NCI-H446 (cell line): ENCODE results near the gene FEM1C.

Experiments used
- DNase-seq, 2 experiments: peaks; one replicate each; lab custom pipeline; 2025; lab: John Stamatoyannopoulos, UW

The FEM1C gene

DNA sequence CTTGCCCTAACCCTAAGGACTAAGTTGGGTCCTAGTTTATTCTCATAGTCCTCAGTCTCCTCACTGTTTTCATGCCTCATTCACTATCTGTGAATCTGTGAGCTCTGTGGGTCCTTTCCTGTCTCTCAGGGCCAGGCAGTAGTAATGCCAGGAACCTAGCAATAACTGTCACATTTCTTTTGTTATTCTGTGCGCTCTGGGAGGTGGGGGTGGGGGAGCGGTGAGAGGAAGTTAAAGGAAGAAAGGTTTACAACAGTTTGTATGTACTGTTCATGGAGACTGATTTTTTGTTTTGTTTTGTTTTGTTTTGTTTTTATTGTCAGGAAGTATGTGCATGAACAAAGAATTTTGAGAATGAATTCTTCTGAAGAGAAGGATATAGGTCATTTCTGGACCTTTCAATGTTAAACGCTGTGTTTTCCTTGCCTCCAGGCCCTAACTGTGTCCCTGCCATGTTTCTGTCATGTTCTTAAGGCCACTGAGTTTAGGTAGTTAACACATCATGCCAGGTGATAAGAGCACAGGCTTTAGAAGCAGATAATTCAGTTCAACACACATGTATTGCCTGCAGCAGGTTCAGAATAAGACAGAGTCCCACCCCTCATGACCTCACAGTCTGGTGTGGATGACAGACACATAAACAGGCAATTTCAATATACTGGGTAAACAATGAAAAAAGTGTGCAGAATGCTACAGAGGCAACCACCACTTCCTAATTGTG lies 13.3 kb upstream of the FEM1C start:
- no peak for DNase-seq

DNA sequence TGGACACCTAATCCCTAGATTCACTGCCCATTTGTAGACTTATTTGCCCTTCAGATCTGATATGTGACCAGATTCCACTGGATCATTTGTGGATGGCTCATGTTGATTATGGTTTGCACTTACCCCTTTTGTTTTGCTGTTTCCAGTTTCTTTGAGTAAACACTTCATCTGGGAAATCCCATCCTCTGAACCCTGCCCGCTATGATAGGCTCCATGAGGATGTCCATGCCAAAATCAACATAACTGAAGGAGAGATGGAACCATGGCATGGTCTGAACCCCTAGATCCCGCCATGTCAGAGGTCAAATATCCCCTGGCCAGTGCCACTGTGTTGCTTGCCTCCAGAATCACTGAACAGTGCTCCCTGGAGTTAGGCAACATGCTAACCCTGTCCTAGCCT lies 11.7 kb upstream of the FEM1C start:
- DNase-seq = no peak

DNA sequence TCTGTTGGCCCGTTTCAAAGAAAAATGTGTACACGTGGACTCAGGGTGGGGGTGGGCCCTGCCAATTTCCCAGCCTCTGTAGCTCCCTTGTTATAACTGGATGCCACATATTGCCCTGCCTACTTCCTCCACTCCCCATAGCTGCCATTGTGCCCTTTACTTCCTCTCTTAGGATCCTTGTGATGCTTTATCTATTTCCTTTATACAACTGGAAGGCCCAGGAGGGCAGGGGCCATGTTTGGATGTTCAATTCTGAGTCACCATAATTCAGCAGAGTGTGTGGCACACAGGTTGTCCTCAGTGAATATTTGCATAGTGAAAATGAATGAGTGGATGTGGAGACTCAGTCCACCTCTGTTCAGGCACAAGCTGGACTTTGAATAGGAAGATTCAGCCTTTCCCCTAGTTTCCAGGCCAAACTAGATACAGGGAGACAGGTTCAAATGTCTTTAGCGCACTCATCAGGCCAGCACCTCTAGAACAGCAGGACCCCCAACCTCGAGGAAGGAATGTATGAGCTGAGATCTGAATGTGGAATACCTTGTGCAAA lies 10.6 kb upstream of the FEM1C start:
- DNase-seq = no peak

DNA sequence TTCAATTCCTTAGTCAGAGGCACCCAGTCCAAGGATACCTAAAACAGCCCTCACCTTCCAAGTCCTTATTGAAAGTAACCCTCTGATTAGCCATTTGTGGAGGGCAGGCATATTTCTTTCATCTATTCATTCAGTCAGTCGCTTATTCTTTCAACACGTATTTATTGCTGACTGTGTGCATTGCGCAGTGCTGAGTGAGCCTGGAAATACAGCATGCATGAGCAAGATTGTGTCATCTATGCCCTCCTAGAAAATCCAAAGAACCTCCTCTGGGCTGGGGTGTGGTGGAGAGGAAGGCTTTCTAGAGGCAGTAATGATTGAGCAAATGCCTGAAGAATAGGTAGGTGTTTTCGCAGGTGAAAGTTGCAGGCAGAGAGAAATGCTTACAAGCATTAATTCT lies 8.5 kb upstream of the FEM1C start:
- no peak for DNase-seq

DNA sequence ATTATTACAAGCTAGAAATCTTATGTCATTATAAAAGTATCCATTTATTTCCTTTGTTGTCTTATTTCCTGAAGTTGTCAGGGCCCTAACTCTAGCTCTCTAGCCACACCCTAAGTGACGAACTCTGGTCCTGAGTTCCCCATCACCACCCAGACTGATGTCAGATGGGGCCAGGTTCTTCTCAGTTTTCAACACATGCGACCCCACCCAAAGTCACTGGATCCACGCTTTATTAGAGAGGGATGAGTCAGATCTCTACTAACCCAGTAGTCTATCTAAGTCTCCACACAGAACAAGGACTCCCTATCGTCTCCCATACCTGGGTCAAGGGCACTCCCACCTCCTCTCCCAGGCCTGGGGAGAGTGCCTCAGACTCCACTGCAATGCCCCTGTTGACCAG lies 6.8 kb upstream of the FEM1C start:
- no peak for DNase-seq

DNA sequence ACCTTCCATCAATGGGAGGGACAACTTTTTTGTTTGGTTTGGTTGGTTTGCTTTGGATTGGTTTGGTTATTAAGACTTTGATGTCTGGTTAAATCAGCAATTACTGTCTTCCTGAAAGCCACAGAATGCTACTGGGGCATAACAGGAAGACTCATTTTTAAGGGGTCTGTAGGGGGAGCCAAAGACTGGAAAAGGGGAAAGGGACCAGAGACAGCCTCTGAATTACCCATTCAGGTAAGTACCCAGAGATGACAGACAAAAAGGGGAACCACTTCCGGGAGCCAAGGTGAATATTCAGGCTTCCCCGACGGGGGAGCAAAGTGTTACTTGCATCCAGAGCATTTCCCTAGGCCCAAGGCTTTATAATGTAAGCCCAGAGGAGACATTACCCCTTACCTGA lies 4.6 kb upstream of the FEM1C start:
- DNase-seq = peak in 1 of 2 experiments; percentile 14

DNA sequence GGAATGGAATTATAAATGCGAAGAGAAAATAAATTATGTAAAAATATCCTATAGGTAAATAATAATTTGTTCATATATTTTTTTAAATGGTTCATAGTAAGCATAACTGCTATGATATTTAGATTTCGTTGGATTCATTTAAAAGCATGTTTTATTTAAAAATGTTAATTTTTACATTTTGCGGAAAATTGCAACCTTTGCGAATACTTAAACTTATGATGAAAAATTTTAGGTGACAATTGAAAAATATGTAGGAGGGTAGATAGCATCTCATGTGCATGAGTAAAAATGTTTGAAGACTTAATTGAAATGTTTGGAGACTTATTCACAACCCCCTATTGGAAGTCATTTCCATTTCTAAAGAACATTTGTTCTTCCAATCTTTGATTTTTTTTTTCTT lies 4.1 kb upstream of the FEM1C start:
- DNase-seq = no peak

DNA sequence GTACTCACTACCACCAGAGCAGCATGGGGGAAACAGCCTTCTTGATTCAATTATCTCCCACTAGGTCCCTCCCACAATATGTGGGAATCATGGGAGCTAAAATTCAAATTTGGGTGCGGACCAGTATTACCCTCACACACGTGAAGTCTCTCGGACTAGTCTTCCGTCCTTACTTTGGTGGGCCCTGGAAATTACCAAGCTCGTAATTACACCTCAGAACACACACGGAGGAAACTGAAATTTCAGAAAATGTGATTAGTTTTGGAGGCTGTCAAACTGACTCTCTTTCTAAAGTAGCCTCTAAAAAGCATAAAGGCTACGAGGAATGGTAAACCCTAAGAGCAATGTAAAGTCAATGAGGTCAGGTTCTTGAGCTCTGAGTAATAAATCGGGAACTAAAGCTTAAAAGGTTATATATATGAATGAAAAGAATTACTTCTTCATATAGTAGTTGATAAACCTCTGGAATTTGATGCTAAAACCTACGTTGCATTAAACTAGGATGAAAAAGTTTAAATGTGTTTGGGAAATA lies 842 bp upstream of the FEM1C start:
- no peak for DNase-seq

DNA sequence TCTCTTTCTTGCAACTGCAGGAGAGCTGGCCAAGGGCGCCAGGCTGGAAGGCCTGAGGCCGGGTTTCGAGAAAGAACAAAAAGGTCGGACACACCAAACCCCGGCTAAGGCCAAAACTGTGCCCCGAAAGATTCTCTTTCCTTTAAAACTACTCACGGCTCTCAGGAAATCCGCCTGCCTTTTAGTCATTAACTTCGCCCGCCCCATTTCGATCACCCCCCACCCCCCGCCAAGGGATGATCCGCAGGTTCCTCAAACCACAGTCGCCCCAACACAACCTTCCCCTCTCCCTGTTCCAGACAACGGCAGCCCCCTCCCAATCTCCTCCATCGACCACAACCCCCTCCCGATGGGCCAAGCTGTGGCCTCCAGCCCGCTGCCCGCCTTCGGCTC lies 536 bp downstream of the FEM1C start:
- no peak for DNase-seq

DNA sequence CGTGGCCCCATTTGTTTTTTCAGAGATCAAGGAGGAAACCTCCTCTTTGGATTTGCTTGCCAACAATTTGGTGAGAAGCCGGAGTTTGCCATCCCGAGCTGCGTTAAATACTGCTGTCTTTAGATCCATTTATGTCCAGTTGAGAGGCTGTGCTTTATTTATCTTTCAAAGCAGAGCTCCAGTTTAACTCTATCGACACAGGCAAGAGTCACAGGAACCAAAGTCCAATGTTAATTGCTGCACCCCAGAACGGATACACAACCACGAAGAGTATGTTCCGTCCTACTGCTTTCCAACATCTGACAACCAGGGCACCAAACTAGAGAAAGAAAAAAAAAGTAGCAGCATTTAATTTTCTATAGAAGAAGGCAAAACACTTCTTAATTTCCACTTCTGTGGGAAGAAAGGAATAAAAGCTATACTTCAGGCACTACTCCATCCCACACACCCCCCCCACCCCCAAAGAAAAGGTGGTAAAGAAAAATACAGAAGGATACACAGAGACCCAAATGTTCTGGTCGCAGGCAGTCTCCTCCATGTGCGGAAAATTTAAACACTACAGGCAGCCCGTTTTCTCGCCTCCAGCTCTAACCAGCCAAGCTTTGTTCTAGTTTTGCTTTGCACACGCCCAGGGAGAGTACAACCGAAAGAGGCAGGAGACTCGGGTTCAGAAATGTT lies 1.1 kb downstream of the FEM1C start:
- DNase-seq = peak in 1 of 2 experiments; percentile 5

DNA sequence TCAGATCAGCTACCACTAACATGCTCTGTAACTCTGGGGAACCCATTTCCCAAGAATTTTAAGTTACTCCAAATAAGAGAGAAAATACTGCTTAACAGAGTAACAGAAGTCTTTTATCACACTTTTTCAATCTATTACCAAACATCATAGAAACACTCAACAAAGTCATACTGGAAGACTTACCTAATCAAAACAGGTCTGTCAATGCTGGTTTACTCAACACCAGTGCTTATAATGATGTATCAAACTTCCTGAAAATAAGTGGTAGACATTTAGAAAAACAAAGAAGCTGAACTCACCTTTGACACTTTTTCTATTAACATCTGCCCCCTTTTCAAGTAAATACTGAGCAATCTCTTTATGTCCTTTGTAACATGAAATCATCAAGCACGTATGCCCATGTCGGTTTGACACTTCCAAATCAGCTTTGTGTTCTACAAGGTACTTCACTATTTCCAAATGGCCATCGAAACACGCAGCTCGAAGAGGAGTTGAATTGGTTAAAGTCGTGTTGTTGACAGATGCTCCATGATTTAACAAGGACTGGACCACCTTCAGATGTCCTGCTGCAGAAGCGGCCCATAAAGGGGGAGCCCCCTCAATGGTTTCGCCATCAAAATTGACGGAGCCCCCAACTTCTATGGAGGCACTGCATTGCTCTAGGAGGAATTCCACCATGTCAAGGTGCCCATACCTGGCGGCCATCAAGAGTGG lies 1.8 kb downstream of the FEM1C start:
- DNase-seq = peak in 1 of 2 experiments; percentile 3

GRCh38 chr5:115542086-115542485 lies 2.5 kb downstream of the FEM1C start:
- DNase-seq = no peak

DNA sequence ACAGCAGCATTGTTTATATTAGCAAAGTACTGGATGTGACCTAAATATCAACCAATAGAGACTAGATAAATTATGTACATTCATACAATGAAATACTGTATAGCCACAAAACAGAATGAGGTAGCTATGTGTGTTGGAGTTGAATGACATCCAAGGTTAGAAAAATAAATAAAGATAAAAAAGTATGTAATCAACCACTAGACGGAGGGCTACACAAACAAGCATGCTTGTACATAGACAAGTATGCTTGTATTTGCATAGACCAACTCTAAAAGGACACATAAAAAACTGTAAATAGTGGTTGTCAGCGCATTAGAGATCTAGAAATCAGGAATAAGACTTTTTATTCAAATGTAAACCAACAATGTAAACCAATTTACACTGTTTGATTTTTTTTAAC lies 3.0 kb downstream of the FEM1C start:
- no peak for DNase-seq

- no peak for DNase-seq
These were observed 9.0 kb downstream of the FEM1C start for GRCh38 chr5:115535479-115536035.

- no peak for DNase-seq
These were observed 12.1 kb downstream of the FEM1C start for GRCh38 chr5:115532517-115532916.

DNA sequence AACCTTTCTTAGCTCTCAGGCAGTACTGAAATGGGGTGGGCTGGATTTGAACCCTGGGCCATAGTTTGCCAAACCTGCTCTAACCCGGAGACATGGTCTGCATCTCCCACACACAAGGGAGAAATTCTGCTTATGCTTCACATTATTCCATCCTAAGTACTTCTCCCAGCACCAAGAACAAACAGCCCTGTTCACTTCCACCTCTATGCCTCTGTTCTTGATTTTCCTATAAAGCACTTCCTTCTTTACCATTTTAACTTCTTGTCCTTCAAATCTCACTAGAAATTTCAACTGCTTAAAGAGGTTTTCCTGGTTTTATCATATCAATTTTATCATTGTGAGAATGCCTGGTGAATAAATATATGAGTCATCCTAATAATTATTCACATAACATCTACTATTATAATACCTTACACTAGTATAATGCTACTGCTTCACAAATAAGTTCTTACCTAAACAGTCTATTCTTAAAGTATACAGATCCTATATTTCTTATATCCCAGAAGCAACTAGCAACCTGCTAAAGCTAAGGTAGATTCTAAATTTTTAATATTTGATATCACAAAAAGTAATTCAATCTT lies 12.7 kb downstream of the FEM1C start:
- DNase-seq = no peak

GRCh38 chr5:115531380-115531779 lies 13.2 kb downstream of the FEM1C start:
- no peak for DNase-seq

DNA sequence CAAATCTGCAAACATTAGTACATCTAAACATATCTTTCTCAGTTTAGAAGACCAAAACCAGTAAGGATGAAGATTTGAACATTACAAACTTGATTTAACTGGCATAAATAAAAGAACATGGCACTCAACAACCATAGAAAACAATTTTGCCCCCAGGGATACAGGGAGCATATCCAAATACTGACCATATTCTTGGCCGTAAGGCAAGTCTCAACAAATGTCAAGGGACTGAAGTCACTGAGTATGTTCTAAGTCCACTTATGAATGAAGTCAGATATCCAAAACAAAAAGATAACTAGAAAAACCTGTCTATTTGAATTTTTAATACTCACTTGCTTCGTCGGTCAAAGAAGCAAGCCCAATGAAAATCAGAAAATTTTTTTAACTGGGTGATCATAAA lies 14.1 kb downstream of the FEM1C start:
- no peak for DNase-seq

GRCh38 chr5:115526604-115527003 lies 18.0 kb downstream of the FEM1C start:
- no peak for DNase-seq

DNA sequence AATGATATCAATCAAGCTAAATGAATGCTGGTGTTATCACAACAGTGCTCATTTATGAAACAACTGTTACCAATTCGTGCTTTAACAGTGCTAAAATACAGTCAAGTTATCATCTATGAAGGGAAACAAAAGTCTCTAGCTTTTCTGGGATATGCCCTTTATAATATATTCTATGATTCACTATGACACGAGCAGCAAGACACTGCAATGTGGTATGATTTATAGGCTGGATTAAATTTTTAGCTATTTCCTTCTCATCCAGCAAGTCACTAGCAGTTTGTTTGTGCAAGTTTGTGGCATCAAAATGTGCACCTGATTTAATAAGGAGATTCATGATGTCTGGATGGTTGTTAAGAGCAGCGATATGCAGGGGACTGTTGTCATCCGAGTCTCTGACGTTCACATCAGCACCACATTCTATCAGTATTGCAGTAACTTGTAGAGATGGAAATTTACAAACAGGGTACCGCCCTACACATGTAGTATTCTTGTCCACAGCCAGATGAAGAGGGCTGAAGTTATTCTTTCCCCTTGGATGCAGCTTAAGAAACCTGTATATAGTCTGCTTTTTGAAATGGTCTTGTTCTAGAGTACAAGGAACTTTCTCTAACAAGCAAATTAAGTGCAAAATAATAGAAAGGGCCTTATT lies 20.3 kb downstream of the FEM1C start:
- DNase-seq = no peak

DNA sequence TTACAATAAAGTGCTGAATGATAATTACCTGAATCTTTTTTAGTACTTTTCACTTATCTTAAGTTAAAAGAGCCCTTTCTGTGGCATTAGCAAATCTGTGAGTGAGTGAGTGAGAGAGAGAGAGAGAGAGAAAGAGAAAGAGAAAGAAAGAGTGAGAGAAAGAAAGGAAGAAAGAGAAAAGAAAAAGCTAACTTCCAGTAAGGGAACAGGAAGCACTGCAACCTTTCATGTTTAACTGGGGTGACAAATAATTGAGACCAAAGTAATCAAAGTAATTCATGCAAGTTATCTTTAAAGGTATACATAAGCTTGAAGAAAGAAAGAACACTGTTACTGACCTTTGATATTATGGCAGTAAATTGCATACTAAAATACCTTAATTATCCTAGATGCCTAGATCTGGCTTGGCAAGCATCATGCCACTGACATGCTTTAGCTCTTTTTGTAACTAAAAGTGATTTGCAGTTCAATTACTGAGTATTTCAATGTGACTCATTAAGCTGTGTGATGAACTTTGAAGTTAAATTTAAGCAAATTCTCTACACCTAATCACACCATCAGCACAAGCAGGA lies 21.7 kb downstream of the FEM1C start:
- no peak for DNase-seq
